Measurements from ENCODE around the gene KCNQ4.

Gene KCNQ4

DNA sequence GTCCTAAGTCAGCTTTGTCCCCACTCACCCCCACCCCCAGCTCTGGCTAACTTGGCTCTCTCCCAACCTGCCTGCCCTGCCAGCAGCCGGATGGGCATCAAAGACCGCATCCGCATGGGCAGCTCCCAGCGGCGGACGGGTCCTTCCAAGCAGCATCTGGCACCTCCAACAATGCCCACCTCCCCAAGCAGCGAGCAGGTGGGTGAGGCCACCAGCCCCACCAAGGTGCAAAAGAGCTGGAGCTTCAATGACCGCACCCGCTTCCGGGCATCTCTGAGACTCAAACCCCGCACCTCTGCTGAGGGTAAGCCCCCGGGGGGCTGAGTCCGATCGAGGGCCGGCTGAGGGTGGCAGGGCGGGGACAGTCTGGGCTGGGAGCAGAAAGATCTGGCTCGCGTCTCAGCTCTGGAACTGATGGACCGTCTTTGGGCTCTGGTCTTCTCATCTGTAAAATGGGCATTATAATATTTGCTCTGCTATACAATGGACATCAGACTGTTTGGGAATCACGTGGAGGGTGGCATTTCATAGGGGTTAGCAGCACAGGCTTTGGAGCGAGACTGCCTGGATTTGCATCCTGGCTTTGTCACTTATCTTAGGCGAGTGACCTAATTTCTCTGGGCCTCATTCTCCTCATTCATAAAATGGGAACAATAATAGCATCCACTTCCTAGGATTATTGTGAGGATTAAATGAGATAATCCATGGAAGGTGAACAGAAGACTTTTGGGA is 47.6 kb downstream of the KCNQ4 start:
- H3K4me3 ChIP-seq (ENCODE audit: low read length): no peak overlapping the region

GRCh38 chr1:40833979-40834378 is 50.4 kb downstream of the KCNQ4 start:
- no peak for DNase-seq (ENCODE audit: low read depth, low spot score)
- H3K4me3 ChIP-seq (ENCODE audit: low read length): no peak overlapping the region

More for the DNA sequence above, 47.6 kb downstream of the KCNQ4 start:
- no peak for DNase-seq (ENCODE audit: low read depth, low spot score)

DNA sequence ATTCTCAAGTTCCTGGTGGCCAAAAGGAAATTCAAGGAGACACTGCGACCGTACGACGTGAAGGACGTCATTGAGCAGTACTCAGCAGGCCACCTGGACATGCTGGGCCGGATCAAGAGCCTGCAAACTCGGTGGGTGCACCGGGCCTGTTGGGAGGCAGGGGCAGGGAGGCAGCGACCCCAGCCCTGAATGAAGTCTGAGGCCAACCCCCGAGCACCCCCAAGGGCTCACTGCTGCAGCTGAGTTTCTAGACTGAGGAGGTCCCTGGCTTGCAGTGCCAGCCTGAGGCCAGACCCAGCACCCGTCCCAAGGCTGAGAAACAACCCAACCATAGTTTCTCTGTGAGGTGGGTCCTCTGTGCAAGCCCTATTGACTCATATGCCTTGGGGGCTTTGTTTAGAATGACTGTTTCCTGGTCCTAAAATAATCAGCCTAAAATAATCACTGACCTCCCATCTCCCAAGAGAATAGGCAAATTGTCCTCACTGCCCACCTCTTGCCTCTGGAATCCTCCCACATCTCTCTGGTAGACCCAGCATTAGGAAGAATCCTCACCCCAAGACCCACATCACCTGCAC is 51.5 kb downstream of the KCNQ4 start:
- DNase-seq (ENCODE audit: low read depth, low spot score): no peak
- H3K4me3 ChIP-seq (ENCODE audit: low read length): no peak overlapping the region

GRCh38 chr1:40836283-40836682 is 52.7 kb downstream of the KCNQ4 start:
- no peak overlapping the region for H3K4me3 ChIP-seq (ENCODE audit: low read length)
- DNase-seq (ENCODE audit: low read depth, low spot score): no peak

DNA sequence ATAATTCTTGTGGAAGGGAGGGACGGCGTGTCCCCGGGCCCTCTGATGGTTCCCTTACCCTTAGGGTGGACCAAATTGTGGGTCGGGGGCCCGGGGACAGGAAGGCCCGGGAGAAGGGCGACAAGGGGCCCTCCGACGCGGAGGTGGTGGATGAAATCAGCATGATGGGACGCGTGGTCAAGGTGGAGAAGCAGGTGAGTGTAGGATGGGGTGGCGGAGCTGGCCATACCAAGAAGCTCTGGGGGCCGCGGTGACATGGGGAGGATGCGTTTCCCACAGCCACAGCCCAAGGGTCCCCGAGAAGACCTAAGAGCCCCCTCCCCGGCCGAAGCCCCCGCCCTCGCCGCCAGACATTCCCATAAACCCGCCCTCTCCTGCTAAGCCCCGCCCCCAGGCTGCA is 54.0 kb downstream of the KCNQ4 start:
- no peak overlapping the region for H3K4me3 ChIP-seq (ENCODE audit: low read length)
- no peak for DNase-seq (ENCODE audit: low read depth, low spot score)

- DNase-seq (ENCODE audit: low read depth, low spot score): no peak
- H3K4me3 ChIP-seq (ENCODE audit: low read length): no peak overlapping the region
These were observed 54.7 kb downstream of the KCNQ4 start for GRCh38 chr1:40838045-40838979.

GRCh38 chr1:40838980-40839942 is 55.7 kb downstream of the KCNQ4 start:
- no peak overlapping the region for H3K4me3 ChIP-seq (ENCODE audit: low read length)
- DNase-seq (ENCODE audit: low read depth, low spot score): no peak

DNA sequence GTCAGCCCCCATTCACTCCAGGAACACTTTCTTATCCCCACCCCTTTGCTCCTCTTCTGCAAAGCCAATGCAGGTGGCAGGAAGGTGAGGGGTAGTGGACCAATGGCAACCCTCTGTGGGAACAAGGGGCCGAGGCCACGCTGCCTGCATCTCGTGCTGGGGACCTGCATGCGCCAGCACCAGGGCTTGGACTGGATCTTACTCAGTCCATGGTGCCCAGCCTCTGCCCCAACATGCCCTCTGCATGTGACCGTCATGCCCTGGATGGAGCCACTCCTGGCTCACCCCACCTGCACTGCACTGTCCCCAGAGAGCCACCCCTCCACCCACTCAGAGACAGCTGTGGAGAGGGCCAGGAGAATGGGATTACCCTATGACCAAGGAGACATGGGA is 56.4 kb downstream of the KCNQ4 start:
- DNase-seq (ENCODE audit: low read depth, low spot score): no peak
- no peak overlapping the region for H3K4me3 ChIP-seq (ENCODE audit: low read length)

GRCh38 chr1:40840526-40841323 is 57.1 kb downstream of the KCNQ4 start:
- DNase-seq (ENCODE audit: low read depth, low spot score): peak; percentile 29

DNA sequence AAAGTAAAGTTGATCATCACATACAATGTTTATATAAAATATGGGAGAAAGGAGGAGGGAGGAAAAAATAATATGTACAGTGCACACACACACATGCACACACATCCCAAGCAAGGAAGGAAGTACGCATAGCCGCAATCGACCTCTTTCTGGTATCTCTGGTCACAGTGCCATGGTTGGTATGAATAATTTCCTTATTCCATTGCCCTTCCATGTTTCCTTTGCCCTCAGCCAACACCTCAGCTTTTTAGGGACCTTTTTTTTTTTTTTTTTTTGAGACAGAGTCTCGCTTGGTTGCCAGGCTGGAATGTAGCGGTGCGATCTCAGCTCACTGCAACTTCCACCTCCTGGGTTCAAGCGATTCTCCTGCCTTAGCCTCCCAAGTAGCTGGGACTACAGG is 58.0 kb downstream of the KCNQ4 start:
- no peak overlapping the region for H3K4me3 ChIP-seq (ENCODE audit: low read length)
- no peak for DNase-seq (ENCODE audit: low read depth, low spot score)

More at GRCh38 chr1:40840526-40841323, 57.1 kb downstream of the KCNQ4 start:
- H3K4me3 ChIP-seq (ENCODE audit: low read length): no peak overlapping the region

GRCh38 chr1:40842207-40842606 is 58.6 kb downstream of the KCNQ4 start:
- H3K4me3 ChIP-seq (ENCODE audit: low read length): no peak overlapping the region
- no peak for DNase-seq (ENCODE audit: low read depth, low spot score)

GRCh38 chr1:40842691-40843090 is 59.1 kb downstream of the KCNQ4 start:
- no peak overlapping the region for H3K4me3 ChIP-seq (ENCODE audit: low read length)
- DNase-seq (ENCODE audit: low read depth, low spot score): no peak

GRCh38 chr1:40844079-40844478 is 60.5 kb downstream of the KCNQ4 start:
- H3K4me3 ChIP-seq (ENCODE audit: low read length): no peak overlapping the region
- no peak for DNase-seq (ENCODE audit: low read depth, low spot score)

DNA sequence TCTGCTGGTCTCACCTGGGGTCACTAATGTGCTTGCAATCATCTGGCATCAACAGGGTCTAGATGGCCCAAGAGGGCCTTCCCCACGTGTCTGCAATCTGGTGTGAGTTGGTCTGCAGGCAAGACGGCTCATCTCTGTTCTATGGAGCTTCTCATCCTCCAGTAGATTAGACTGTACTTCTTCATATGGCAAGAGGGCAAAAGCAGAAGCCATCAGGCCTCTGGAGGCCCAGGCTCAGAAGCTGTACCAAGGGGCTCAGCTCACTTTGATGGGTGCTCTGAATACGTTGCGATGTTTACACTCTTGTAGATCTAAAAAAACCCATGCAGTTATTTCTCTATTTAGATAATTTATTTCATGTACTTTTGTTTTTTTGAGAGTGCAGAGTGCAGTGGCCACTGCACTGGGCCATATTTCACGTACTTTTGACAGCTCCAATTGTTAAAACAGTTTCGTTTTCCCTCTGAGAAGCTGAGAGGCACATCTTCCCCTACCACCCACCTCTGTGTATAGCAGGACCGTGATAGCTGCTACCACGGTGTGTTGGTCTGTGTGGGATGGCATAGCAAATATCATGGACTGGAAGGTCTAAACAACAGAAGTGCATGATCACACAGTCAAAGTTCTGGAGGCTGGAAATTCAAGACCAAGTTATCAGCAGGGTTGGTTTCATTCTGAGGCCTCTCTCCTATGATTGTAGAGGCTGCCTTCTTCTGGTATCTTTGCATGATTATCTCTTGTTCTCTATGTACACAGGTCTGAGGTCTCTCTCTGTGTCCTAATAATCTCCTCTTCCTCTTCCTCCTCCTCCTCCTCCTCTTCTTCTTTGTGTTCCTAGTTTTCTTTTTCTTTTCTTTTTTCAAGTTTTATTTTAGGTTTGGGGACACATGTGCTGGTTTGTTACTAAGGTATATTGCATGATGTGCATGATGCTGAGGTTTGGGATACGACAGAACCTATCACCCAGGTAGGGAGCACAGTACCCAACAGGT is 61.6 kb downstream of the KCNQ4 start:
- DNase-seq (ENCODE audit: low read depth, low spot score): no peak
- no peak overlapping the region for H3K4me3 ChIP-seq (ENCODE audit: low read length)

GRCh38 chr1:40845895-40846294 is 62.3 kb downstream of the KCNQ4 start:
- H3K4me3 ChIP-seq (ENCODE audit: low read length): no peak overlapping the region
- DNase-seq (ENCODE audit: low read depth, low spot score): no peak

DNA sequence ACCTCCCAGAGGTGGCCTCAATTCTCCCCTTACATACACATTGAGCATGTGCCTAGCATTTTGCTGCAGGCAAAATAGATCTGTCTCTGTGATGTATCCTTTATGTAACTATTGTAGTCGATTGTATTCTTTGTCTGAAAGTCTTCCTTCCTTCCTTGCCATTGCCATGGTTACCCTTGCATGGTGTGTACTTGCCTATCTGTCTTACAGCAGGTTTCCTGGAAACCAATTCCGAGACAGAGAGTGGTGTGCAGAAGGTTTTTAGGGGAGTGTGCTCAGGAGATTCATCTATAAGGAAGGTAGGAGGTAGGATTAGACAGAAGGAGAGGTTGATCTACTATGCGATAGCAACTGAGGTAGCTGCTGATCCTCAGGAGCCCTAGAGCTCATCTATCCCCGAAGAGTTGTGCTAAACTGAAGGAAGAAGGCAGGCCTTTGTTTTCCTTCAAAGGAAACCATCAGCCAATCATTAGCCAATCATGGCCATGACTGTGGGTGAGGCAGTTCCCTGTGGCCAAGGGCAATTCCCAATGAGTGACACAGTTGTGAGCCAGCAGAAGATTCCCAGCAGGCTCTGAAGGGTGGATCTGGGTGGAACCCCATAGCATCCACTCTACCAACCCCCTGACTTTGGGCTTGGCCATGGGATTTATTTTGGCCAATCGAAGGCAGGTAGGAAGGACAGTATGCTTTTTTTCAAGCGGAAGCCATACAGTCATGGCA is 63.6 kb downstream of the KCNQ4 start:
- DNase-seq (ENCODE audit: low read depth, low spot score): no peak
- H3K4me3 ChIP-seq (ENCODE audit: low read length): no peak overlapping the region

Data from Jurkat, Clone E6-1 (cell line).